HCT116 (cell line): Measurements from ENCODE around the gene OTOGL. TPM values are rescaled to one million over a fixed set of nuclear protein-coding genes. Genes with fewer than 3 reads are reported as not detected.

ENCODE experiments used
- ATAC-seq: fragments of 200-7000 bp; cut with Tn5 transposase; 2 replicates; pipeline ENCODE4 v1.9.1; 2020; ENCODE audit warnings: mild to moderate bottlenecking, moderate library complexity
- BruUV-seq: library from RNA; stranded (reverse); fragments of 400-500 nt; replicated peaks from 2 replicates; lab custom pipeline; 2021; lab: Mats Ljungman, UMichigan
- CTCF ChIA-PET: fragments of 300-600 bp; sonication (Branson Sonifier 250); formaldehyde crosslinking; loops from one replicate; lab custom pipeline; 2021; ENCODE audit warnings: antibody characterized with exemption; lab: Charles Lee
- POLR2A ChIA-PET: fragments of 300-600, 350-600 bp; sonication (Branson Sonifier 250); formaldehyde crosslinking; loops from one replicate; lab custom pipeline; 2021; ENCODE audit warnings: antibody characterized with exemption; lab: Charles Lee
- RAD21 ChIA-PET, 2 experiments: fragments of 300-600 bp; sonication (Branson Sonifier 250); formaldehyde crosslinking; loops; one replicate each; lab custom pipeline; 2023; ENCODE audit warnings: low total read pairs in 2 of 2; ENCODE audit not compliant: uncharacterized antibody in 2 of 2, unreplicated experiment in 2 of 2, low non-redundant PET in 1 of 2; lab: Charles Lee
- DNase-seq: peaks from one replicate; pipeline ENCODE4 v3.0.0-alpha.2; 2010; ENCODE audit warnings: low read depth, low spot score
- H2AFZ ChIP-seq: fragments of 200-600 bp; shearing (Covaris generic), sonication (generic); 2 replicates; pipeline ENCODE4 v1.6.1; 2017; ENCODE audit warnings: low read depth, mixed run types, mixed read lengths, antibody characterized with exemption, low read length; ENCODE audit not compliant: poor library complexity, severe bottlenecking
- H3K27ac ChIP-seq: 2 replicates; pipeline ENCODE4 v1.5.1; 2012; ENCODE audit warnings: low read depth, low read length
- H3K27me3 ChIP-seq: fragments of 200-600 bp; sonication (generic); 2 replicates; pipeline ENCODE4 v1.6.1; 2016; ENCODE audit warnings: mixed run types, low read length, mixed read lengths; ENCODE audit not compliant: insufficient read depth
- H3K36me3 ChIP-seq, 2 experiments: fragments of 200-500 bp in 1 of 2; fragments of 200-600 bp in 1 of 2; sonication (Bioruptor generic) in 1 of 2; sonication (generic) in 1 of 2; 2 replicates each; pipeline versions ENCODE4 v1.5.1 to v1.6.1; 2014 to 2016; ENCODE audit warnings: low read length in 2 of 2, inconsistent platforms in 1 of 2, mixed read lengths in 1 of 2, mixed run types in 1 of 2; ENCODE audit not compliant: insufficient read depth in 2 of 2, control insufficient read depth in 1 of 2
- H3K4me1 ChIP-seq, 2 experiments: fragments of 200-600 bp in 1 of 2; sonication (generic) in 1 of 2; 2 replicates each; pipeline versions ENCODE4 v1.5.1 to v1.6.1; 2012 to 2017; ENCODE audit warnings: low read length in 2 of 2, inconsistent platforms in 1 of 2, mild to moderate bottlenecking in 1 of 2, mixed read lengths in 1 of 2, mixed run types in 1 of 2, moderate library complexity in 1 of 2; ENCODE audit not compliant: insufficient read depth in 2 of 2, control insufficient read depth in 1 of 2
- H3K4me2 ChIP-seq: fragments of 200-600 bp; sonication (generic); 2 replicates; pipeline ENCODE4 v1.6.1; 2017; ENCODE audit warnings: mixed run types, low read length, mixed read lengths
- H3K4me3 ChIP-seq, 2 experiments: fragments of 200-600 bp in 1 of 2; sonication (generic) in 1 of 2; replicated peaks in 1 of 2; 2 replicates each; pipeline ENCODE4 v1.5.1; 2011 to 2016; ENCODE audit warnings: low read length in 2 of 2, control low read depth in 1 of 2, low read depth in 1 of 2, mild to moderate bottlenecking in 1 of 2, mixed read lengths in 1 of 2, mixed run types in 1 of 2
- H3K79me2 ChIP-seq: fragments of 200-600 bp; sonication (generic); 2 replicates; pipeline ENCODE4 v1.6.1; 2017; ENCODE audit warnings: mild to moderate bottlenecking, mixed run types, low read length, moderate library complexity, mixed read lengths; ENCODE audit not compliant: insufficient read depth
- H3K9ac ChIP-seq: fragments of 200-600 bp; sonication (generic); 2 replicates; pipeline ENCODE4 v1.6.1; 2016; ENCODE audit warnings: low read length, mixed read lengths
- H3K9me2 ChIP-seq: fragments of 200-600 bp; sonication (generic), shearing (Covaris generic); 2 replicates; pipeline ENCODE4 v1.6.1; 2017; ENCODE audit warnings: mixed run types, mild to moderate bottlenecking, moderate library complexity; ENCODE audit not compliant: insufficient read depth
- H3K9me3 ChIP-seq, 2 experiments: fragments of 200-500 bp in 1 of 2; fragments of 200-600 bp in 1 of 2; sonication (Bioruptor generic) in 1 of 2; sonication (generic) in 1 of 2; 2 replicates each; pipeline ENCODE4 v1.6.1; 2014 to 2017; ENCODE audit warnings: low read length in 2 of 2, mixed read lengths in 2 of 2, inconsistent platforms in 1 of 2, low read depth in 1 of 2, mild to moderate bottlenecking in 1 of 2, mixed run types in 1 of 2, moderate library complexity in 1 of 2; ENCODE audit not compliant: control insufficient read depth in 1 of 2, insufficient read depth in 1 of 2
- H4K20me1 ChIP-seq: fragments of 200-600 bp; sonication (generic), shearing (Covaris generic); 2 replicates; pipeline ENCODE4 v1.6.1; 2017; ENCODE audit warnings: mixed run types, mild to moderate bottlenecking, moderate library complexity; ENCODE audit not compliant: insufficient read depth
- ATF3 ChIP-seq: IDR thresholded peaks from 2 replicates; pipeline ENCODE4 v1.6.1; 2012
- CBX3 ChIP-seq: IDR thresholded peaks from 2 replicates; pipeline ENCODE4 v1.6.1; 2012; ENCODE audit warnings: low read depth
- CEBPB ChIP-seq: IDR thresholded peaks from 2 replicates; pipeline ENCODE4 v1.6.1; 2012; ENCODE audit warnings: low read depth
- ELF1 ChIP-seq: IDR thresholded peaks from 2 replicates; pipeline ENCODE4 v1.6.1; 2012; ENCODE audit warnings: low read depth, borderline replicate concordance
- EZH2 ChIP-seq: fragments of 200-600 bp; sonication (generic); IDR thresholded peaks from 2 replicates; pipeline ENCODE4 v1.6.1; 2017; ENCODE audit warnings: antibody characterized with exemption, mixed run types
- EZH2phosphoT487 ChIP-seq: fragments of 200-600 bp; IDR thresholded peaks from 2 replicates; pipeline ENCODE4 v1.6.1; 2018; ENCODE audit warnings: antibody characterized with exemption, borderline replicate concordance
- POLR2A ChIP-seq: IDR thresholded peaks from 2 replicates; pipeline ENCODE4 v1.7.0; 2011; ENCODE audit warnings: borderline replicate concordance; ENCODE audit not compliant: insufficient read depth, insufficient read length; ENCODE audit errors: extremely low read depth
- POLR2AphosphoS5 ChIP-seq: IDR thresholded peaks from 2 replicates; pipeline ENCODE4 v1.6.1; 2011; ENCODE audit warnings: mild to moderate bottlenecking, low read depth, low read length, moderate library complexity
- REST ChIP-seq: IDR thresholded peaks from 2 replicates; pipeline ENCODE4 v1.6.1; 2012; ENCODE audit warnings: low read depth
- SIN3A ChIP-seq: IDR thresholded peaks from 2 replicates; pipeline ENCODE4 v1.6.1; 2012; ENCODE audit warnings: low read depth
- SP1 ChIP-seq: IDR thresholded peaks from 2 replicates; pipeline ENCODE4 v1.6.1; 2012; ENCODE audit warnings: low read depth
- SRF ChIP-seq: IDR thresholded peaks from 2 replicates; pipeline ENCODE4 v1.6.1; 2012; ENCODE audit warnings: low read depth
- TCF7L2 ChIP-seq: IDR thresholded peaks from 2 replicates; pipeline ENCODE4 v1.7.0; 2011; ENCODE audit warnings: borderline replicate concordance, inconsistent platforms; ENCODE audit not compliant: insufficient read depth, insufficient read length; ENCODE audit errors: extremely low read depth
- ZFX ChIP-seq: fragments of 450-650 bp; IDR thresholded peaks from 2 replicates; pipeline ENCODE4 v1.6.1; 2017
- ZNF274 ChIP-seq: fragments of 200-500 bp; sonication (Bioruptor generic); IDR thresholded peaks from 2 replicates; pipeline ENCODE4 v1.6.1; 2014; ENCODE audit warnings: mild to moderate bottlenecking, low read depth, low read length, inconsistent platforms
- intact Hi-C: fragments of 100-400 bp; cut with micrococcal nuclease; formaldehyde crosslinking; loops from 2 replicates; pipeline ENCODE4 v1.10.0; 2022
- total RNA-seq: library from RNA; stranded (reverse); gene quantifications from one replicate; pipeline ENCODE4 v1.2.1, GENCODE V29; 2021; ENCODE audit not compliant: unreplicated experiment
- TF ChIP-seq, protein P1 (sequence below): IDR thresholded peaks from 2 replicates; pipeline ENCODE4 v1.6.1; 2012

The OTOGL gene
- total RNA-seq, 1 experiment from 2014 or later, result not detected

DNA sequence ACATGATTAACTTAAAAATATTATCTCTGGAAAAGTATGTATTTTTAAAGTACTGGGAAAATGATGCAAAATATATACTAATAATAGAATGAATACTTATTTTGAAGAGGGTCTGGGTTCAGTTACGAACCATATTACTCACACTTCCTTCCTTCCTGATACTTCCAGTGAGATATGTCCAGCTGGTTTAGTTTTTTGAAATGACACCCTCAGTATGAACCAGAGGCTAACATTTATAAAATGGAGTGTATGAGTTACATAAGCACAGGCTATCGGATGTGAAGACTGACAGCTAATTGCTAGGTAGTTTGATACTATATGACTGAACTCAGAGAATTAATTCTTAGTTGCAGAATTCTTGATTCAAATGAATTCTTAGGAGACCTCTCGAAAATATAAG is 122.9 kb downstream of the OTOGL start:
- Histone ChIP-seq H3K36me3 (no peaks in the 10 kb centered on the region), H3K27me3 (no peaks in the 10 kb centered on the region), H3K9ac (no peak overlapping the region), H3K27ac (no peak overlapping the region), H3K79me2 (no peaks in the 10 kb centered on the region), H3K9me2 (no peaks in the 10 kb centered on the region), H3K9me3 (no peaks in the 10 kb centered on the region), H3K4me2 (no peak overlapping the region), H3K4me1 (no peaks in the 10 kb centered on the region), H3K4me3 (no peak overlapping the region), H2AFZ (no peak overlapping the region), H4K20me1 (no peaks in the 10 kb centered on the region)
- CTCF ChIA-PET, result no interaction called here
- DNase-seq (no peak), ATAC-seq (no peak)
- POLR2A ChIA-PET, result no interaction called here
- intact Hi-C loops, result no loop called here
- no TSS peak for BruUV-seq
- RAD21 ChIA-PET, result no interaction called here
- no peak for TF ChIP-seq ZNF274
- no peak for TF ChIP-seq SRF
- no peak for TF ChIP-seq TCF7L2
- no peak for TF ChIP-seq EZH2phosphoT487
- TF ChIP-seq ELF1, result no peak
- TF ChIP-seq EZH2, result no peak
- no peak for TF ChIP-seq SIN3A
- no peak for TF ChIP-seq ATF3

- Histone ChIP-seq H3K4me3 (no peak overlapping the region), H3K9me2 (no peaks in the 10 kb centered on the region), H3K27ac (no peak overlapping the region), H3K4me1 (no peaks in the 10 kb centered on the region), H3K36me3 (no peaks in the 10 kb centered on the region), H3K9me3 (no peaks in the 10 kb centered on the region), H3K9ac (no peak overlapping the region), H2AFZ (peak overlapping the region; percentile 24), H3K27me3 (no peaks in the 10 kb centered on the region), H3K79me2 (no peaks in the 10 kb centered on the region), H3K4me2 (no peak overlapping the region), H4K20me1 (no peaks in the 10 kb centered on the region)
- ChIA-PET CTCF (no interaction called here), RAD21 (no interaction called here), POLR2A (no interaction called here)
- BruUV-seq, result no TSS peak
- no peak for TF ChIP-seq TCF7L2
- no peak for TF ChIP-seq POLR2A
- no peak for TF ChIP-seq ZFX
- TF ChIP-seq REST, result no peak
- no peak for TF ChIP-seq EZH2phosphoT487
- no peak for TF ChIP-seq POLR2AphosphoS5
- no peak for TF ChIP-seq CEBPB
- no peak for TF ChIP-seq SIN3A
- TF ChIP-seq, protein P1, sequence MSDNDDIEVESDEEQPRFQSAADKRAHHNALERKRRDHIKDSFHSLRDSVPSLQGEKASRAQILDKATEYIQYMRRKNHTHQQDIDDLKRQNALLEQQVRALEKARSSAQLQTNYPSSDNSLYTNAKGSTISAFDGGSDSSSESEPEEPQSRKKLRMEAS, result no peak
- TF ChIP-seq SRF, result no peak
- no peak for TF ChIP-seq ZNF274
- TF ChIP-seq SP1, result no peak
- TF ChIP-seq ELF1, result no peak
- TF ChIP-seq EZH2, result no peak
- no peak for TF ChIP-seq CBX3
- DNase-seq, result no peak
- intact Hi-C loops, result no loop called here
- ATAC-seq, result no peak
Observed at GRCh38 chr12:80226576-80226975, 127.2 kb downstream of the OTOGL start.
